NCI-H460 (cell line): ENCODE data around the gene ATP2C1. TPM values are rescaled to one million over a fixed set of nuclear protein-coding genes. Genes with fewer than 3 reads are reported as not detected.
A peak's percentile ranks its signal among the peaks of the same experiment; 100 is the strongest.
"Not testable (repeated sequence)": the region's sequence is repeated elsewhere in the genome, so short reads cannot be mapped to it uniquely, and the experiment has no call there.

Experiments
- DNase-seq: peaks from one replicate; pipeline ENCODE4 v3.0.0-alpha.2; 2016; ENCODE audit warnings: low read depth; ENCODE audit errors: extremely low read depth
- polyA plus RNA-seq: library from polyadenylated mRNA; depleted of rRNA; stranded (reverse); fragments of >200 nt; gene quantifications from 2 replicates; pipeline ENCODE4 v1.2.3, GENCODE V29; 2014; cell fraction: nucleus; rRNA removed
- total RNA-seq: library from RNA; depleted of rRNA; stranded (reverse); fragments of >200 nt; shearing (Covaris generic); gene quantifications from 2 replicates; pipeline ENCODE4 v1.2.3, GENCODE V29; 2014; rRNA removed

The ATP2C1 gene, protein sequence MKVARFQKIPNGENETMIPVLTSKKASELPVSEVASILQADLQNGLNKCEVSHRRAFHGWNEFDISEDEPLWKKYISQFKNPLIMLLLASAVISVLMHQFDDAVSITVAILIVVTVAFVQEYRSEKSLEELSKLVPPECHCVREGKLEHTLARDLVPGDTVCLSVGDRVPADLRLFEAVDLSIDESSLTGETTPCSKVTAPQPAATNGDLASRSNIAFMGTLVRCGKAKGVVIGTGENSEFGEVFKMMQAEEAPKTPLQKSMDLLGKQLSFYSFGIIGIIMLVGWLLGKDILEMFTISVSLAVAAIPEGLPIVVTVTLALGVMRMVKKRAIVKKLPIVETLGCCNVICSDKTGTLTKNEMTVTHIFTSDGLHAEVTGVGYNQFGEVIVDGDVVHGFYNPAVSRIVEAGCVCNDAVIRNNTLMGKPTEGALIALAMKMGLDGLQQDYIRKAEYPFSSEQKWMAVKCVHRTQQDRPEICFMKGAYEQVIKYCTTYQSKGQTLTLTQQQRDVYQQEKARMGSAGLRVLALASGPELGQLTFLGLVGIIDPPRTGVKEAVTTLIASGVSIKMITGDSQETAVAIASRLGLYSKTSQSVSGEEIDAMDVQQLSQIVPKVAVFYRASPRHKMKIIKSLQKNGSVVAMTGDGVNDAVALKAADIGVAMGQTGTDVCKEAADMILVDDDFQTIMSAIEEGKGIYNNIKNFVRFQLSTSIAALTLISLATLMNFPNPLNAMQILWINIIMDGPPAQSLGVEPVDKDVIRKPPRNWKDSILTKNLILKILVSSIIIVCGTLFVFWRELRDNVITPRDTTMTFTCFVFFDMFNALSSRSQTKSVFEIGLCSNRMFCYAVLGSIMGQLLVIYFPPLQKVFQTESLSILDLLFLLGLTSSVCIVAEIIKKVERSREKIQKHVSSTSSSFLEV
- total RNA-seq, result 40.9 and 41.8 TPM in 2 replicates
- polyA plus RNA-seq, result 127 and 153 TPM in 2 replicates

DNA sequence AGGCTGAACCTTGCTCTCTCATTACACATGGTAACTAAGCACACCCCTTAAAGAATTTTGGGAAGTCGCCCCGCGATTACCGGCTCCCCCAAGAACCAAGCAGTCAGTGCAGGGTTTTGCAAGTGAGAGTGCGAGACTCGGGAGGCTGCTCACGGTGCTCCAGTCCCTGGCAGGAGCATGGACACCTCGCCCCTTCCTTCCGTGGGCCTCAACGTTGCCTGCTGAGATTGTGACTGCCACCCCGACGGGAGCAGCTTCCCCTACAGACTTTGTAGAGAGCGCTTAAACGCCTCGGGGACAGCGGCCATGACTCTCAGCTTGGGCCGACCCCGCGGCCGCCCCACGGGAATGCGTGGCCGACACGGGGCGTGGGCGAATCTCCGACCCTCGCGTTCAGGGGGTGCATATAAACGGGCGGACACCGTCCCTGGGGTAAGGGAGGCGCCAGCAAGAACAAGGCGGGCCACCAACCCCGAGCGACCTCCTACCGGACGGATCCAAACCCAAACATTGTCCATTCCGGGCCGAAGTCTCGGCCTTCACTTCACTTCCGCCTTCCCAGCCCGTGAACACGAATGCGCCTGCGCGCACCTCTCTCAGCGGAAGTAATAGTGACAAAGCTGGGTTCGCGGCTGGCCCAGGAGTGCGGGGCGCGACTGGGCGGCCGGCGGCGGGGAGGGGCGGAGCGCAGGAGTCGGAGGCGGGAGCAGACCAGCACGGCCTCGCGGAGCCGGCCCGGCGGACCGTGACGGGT, at the start of gene ATP2C1:
Gene ATP2C1 (plus strand): TSS at position 709 of the 754 bp plus-strand sequence. CDS start 686 bp downstream, outside the sequence.
- peak; percentile 91 for DNase-seq

DNA sequence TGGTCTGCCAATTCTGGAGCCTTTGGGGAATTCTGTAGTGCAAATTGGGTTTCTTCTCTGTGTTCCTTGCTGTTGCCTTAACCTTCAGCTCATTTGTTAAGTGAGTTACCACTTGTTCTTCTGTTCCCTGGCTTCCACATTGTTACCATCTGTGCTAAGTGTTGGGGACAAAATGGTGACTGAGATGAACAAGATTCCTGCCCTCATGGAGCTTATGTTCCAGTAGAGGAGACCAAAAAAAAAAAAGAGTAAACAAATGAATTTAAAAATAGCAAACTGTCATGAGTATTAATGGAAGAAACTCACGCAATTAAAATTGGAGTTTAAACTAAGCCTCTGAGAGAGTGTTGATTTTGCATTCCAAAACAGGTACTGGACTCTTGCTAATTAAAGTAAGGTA, 49.4 kb upstream of the ATP2C1 start:
- no peak for DNase-seq

DNA sequence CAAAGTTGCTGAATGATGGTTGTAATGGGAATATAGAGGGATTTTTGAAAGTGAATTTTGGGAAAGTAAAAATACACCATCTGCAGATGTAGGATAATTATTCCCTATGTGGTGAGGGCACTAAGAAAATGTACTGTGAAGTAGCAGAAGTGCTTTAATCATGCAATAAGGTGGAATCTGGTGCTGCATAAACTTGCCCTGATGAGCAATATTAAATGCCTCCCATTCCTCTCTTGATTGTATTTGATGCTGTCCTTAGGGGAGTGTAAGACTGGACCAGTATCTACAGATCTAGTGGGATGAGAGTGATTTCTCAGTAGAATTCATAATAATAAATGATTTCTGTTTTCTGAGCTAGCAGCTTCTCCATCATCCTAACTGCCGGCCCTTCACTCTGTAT, 47.7 kb upstream of the ATP2C1 start:
- DNase-seq, result no peak

DNA sequence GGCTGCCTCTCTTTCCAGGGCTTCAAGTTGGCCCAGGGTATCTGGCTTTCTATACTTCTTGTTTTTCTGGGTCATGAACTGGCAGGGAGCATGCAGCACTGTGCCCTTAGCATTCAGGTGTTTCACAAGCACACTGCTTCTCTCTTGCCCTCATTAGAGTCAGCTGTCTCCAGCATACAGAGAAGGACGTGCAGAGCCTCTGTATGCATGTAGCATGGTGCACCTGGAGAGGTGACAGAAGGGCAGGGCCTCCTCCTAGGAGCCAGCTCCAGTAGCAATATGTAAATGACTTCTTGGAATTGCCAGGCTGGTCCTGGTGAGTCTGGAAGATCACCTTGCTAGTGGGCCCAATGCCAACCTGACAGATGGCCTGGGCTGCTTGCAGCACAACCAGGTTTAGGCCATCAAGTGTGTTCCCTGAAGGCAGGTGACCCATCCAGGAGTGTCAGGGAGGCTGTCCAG, 44.8 kb upstream of the ATP2C1 start:
- no peak for DNase-seq

DNA sequence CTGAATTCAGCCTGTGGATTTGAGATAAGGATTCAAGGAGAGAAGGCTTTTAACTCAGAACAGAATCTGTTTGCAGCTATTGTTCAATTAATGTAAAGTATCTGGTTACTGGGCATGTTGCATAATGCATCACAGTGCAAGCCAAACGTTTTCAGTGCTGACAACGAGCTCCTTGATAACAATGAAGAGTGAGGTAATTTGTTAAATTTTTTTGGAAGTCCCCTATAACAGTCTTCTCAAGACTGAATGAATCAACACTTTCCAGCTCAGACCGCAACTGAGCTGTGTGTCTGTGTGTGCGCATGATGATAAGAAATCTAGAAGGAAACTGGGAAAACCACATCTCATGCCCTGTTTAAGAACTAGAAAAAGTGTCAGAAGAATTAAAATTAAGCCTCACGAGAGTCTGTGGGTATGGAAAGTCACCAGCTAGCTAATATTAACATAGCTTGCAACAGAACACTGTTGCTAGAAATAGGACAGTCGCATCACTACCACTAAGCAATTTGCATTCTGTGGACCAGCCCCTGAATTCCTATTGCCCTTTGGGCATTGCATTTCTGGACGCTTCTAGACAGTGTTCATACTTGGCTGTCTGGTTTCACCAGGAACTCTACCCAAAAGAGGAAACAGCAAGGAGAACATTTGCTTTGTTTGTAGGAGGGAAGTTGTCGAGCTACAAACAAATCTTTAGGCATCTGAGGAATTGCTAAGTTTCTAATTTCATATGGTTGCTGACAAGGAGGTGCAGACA, 43.7 kb upstream of the ATP2C1 start:
- no peak for DNase-seq

DNA sequence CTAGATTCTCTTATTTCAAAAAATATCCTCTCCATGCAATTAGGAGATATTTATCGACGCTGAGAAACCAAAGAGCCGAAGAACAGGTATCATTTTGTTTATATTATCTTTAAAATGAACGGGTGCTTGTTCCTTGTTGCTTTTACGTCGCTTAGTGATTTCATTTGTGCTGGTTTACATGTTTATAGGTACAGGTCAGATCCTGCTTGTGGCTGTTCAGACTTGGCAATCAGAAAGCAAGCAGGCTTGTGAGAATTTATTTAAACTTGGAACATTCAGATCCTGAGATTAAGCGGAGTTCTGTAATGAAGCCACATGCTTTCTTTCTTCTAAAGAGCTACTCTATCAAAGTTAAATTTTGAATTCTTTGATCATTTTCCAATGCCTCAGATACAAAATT, 43.0 kb upstream of the ATP2C1 start:
- DNase-seq, result no peak

DNA sequence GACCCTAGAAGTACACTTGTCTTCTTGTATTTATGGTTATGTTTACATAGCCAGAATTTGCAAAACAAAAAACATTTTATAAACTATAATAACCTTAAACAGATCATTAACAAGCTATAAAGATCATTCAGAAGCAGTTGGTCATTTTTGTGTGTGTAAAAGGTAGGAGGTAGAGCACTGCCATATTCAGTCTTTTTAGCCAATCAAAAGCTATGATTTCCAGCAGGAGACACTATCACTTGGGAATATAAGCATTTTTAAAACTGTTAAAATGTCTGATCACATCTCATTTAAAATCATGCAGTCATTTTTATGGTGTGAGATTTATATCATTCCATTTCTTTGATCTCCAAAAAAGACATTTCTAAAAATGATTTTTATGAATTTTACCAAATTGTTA, 42.6 kb upstream of the ATP2C1 start:
- no peak for DNase-seq

DNA sequence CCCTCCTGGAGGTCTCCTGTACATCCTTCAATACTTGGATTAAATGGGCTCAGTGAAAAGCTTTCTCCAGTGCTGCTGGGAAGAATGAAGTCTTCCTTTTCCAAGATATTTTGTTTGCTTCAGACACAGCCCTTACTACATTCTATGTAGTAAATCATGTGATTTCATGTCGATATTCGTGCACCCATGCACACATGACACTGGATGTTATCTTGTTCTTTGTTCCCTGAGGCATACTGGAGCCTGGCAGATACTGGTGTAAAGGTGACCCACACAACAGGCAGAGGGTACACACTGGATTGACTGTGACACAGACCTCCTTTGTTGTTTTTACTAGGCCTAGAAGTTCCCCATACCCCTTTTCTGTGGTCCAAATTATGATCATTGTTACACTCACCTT, 40.3 kb upstream of the ATP2C1 start:
- DNase-seq, result no peak

DNA sequence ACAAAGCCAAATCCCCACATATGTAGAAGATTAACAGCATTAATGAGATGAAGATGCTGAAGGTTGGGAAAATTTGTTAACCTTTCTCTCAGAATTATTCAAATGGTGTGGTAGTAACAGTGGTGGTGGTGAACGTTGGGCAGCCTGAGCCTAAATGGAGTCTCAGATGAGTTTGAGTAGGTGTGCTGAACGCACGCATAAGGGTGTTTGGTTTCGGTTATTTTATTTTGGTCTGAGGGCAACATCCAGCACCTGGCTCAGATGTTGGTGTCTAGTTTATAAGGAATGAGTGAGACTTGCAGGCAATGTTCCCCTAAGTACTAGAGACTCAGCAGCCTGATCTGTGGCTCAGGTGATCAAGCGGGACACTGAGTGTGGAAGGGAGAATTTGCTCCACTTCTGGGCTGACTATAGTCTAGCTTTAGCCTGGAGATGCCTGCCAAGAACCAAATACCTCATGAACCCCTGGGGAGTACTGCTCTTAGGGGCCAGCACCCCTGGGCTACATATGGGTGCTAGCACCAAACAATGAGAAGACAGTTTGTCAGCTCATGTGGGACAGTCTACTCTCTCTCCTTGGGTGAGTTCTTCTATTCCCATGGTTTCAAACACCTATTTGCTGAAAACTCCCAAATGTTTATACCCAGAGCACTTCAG, 39.5 kb upstream of the ATP2C1 start:
- DNase-seq, result no peak

DNA sequence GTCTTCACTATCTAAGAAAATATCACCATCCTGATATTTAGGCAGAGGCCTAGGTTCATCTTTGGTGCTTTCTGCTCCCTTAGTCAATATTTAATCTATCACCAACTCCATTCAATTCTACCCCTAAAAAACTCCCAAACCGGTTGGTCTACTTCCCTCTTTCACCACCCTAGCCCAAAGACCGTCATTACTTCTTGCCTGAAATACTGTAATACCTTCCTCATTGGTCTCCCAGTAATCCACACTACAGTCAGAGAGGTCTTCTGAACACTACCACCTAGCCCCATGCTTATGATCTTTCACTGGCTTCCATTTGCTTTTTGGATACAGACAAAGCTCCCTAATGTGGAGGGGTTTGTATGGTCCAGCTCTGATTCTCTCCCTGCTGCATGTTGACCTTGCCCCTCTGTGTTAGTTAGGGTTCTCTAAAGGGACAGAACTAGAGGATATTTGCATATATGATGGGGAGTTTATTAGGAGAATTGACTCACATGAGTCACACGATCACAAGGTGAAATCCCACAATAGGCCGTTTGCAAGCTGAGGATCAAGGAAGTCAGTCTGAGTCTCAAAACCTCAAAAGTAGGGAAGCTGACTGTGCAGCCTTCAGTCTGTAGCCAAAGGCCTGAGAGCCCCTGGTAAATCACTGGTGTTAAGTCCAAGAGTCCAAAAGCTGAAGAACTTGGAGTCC, 36.4 kb upstream of the ATP2C1 start:
- DNase-seq, result no peak

DNA sequence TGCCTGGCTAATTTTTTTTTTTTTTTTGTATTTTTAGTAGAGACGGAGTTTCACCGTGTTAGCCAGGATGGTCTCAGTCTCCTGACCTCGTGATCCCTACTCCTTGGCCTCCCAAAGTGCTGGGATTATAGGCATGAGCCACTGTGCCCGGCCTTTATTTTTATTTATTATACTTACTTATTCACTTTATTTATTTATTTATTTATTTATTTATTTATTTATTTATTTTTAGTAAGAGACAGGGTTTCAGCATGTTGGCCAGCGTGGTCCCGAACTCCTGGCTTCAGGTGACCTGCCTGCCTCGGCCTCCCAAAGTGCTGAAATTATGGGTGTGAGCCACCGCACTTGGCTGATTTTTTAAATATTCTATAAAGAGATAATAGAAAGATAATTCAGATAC, 31.8 kb upstream of the ATP2C1 start:
- not testable (repeated sequence) for DNase-seq

DNA sequence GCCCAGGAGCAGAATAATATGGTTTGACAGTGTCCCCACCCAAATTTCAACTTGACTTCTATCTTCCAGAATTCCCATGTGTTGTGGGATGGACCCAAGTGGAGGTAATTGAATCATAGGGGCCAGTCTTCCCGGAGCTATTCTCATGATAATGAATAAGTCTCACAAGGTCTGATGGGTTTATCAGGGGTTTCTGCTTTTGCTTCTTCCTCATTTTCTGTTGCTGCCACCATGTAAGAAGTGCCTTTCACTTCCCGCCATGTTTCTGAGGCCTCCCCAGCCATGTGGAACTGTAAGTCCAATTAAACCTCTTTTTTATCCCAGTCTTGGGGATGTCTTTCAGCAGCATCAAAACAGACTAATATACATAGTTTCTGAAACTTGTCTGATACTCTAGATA, 28.4 kb upstream of the ATP2C1 start:
- no peak for DNase-seq

DNA sequence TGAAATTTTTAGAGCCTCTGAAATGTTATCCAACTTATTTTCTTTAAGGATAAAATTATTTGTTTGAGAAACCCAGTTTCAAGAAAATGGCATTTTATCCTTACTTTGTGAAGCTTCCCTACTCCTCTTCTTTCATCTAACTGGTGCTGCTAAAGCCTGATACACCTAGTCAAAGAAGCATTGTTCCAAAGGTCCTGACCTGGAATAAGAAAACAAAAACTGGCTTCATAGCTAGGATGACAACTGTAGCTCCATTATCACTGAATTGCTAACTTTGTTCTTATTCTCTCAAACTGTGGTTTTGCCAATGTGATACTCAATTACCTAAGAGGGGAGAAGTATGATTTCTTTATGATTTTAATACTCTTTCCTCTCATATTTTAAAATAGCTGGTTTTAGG, 27.6 kb upstream of the ATP2C1 start:
- DNase-seq, result no peak

DNA sequence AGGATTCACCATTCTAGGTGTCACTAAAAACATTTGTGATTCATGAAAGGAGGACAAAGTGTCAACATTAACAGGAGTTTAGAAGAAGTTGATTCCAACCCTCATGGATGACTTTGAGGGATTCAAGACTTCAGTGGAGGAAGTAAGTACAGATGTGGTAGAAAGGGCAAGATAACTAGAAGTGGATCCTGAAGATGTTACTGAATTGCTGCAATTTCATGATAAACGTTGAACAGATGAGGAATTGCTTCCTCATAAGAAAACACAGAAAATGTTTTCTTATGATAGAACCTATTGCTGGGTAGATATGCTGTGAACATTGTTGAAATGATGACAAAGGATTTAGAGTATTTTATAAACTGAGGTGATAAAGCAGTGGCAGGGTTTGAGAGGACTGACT, 23.5 kb upstream of the ATP2C1 start:
- no peak for DNase-seq

DNA sequence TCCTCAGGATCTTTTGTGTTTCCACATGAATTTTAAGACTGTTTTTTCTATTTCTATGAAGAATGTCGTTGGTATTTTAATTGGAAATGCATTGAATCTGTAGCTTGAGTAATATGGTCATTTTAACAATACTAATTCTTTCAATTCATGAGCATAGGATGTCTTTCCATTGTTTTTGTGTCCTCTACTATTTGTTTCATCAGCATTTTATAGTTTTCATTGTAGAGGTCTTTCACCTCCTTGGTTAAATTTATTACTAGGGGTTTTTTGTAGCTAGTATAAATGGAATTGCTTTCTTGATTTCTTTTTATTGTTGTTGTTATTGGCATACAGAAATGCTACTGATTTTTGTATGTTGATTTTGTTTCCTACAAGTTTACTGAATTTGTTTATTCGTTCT, 17.3 kb upstream of the ATP2C1 start:
- no peak for DNase-seq

DNA sequence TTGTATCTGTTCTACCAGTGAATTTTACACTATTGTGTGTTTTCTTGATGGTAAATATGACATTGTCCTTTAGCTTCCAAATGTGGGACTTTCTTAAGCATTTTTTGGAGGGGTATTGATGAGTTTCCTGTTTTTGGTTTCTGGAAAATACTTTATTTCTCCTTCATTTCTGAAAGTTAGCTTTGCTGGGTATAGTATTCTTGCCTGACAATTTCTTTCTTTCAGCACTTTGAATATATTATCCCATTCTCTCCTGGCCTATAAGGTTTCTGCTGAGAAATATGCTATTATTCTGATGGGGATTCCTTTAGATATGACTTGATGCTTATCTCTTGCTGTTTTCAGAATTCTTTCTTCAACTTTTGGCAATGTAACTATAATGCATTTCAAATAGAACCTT, 15.4 kb upstream of the ATP2C1 start:
- DNase-seq, result no peak

DNA sequence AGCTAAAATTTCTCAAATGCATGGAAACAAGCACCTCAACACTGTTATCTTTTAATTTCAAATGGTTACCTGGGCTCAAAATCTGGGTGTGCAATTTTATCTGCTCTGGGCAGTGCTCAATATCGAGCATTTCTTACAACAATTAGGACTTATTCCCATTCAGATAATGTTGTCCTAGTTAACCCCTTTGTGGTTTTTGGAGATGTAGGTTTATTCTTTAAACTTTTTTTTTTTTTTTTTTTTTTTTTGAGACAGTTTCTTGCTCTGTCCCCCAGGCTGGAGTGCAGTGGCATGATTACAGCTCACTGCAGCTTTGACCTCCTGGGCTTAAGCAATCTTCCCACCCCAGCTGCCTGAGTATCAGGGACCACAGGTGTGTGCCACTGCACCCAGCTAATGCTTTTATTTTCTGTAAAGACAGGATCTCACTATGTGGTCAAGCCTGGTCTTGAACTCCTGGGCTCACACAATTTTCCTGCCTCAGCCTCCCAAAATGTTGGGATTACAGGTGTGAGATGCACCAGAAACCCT, 4.4 kb upstream of the ATP2C1 start:
- no peak for DNase-seq

DNA sequence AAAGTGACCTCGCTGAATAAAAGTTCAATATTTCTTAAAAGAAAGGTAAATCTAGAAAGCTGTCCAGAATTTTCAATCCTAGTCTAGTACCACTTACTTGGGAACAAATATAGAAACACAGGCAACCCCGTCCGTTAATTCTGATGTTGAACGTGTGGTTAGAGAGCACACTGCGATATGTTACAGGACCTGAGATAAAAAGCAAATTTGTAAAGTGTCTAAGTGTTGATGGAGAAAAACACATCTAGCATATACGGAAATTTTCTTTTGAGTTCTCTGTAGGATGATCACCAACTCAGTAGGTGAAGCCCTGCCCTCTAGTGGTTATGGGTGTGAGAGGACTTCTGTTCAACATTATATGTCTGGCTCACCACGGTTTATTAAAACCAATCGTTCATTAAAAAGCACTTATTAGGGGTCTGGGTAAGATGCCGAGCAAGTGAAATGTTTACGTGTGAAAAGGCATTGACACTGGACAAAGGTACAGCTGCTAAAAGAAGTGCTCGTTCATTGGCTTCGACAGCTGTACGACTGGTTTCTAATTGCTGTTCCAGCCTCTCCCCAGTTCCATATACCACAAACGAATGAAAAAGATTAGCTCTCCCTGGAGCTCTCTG, 1.0 kb upstream of the ATP2C1 start:
- DNase-seq, result peak; percentile 68
